Naive B cell (primary cell): ENCODE measurements around the gene XPOT. TPM values are rescaled to one million over a fixed set of nuclear protein-coding genes. Genes with fewer than 3 reads are reported as not detected.

Experiments
- ATAC-seq, 2 donors: fragments of 150-1000 bp; cut with Tn5 transposase; 2 replicates each; pipeline ENCODE4 v1.10.0; 2021; ENCODE audit warnings: low read depth in 2 of 2, mild to moderate bottlenecking in 2 of 2, moderate library complexity in 2 of 2
- DNase-seq: peaks from one replicate; pipeline ENCODE4 v3.0.0; 2022
- H3K27ac Mint-ChIP-seq, 6 donors: one replicate each; pipeline ENCODE4 v1.8.0; 2020 to 2022; ENCODE audit warnings: mild to moderate bottlenecking in 6 of 6, mixed read lengths in 6 of 6, moderate library complexity in 5 of 6, inconsistent platforms in 2 of 6
- H3K27me3 Mint-ChIP-seq, 3 donors: one replicate each; pipeline ENCODE4 v1.8.0; 2021 to 2022; ENCODE audit warnings: mixed read lengths in 3 of 3, mild to moderate bottlenecking in 1 of 3
- H3K36me3 Mint-ChIP-seq, 2 donors: one replicate each; pipeline ENCODE4 v1.8.0; 2020 to 2022; ENCODE audit warnings: mixed read lengths in 2 of 2, inconsistent platforms in 1 of 2, mild to moderate bottlenecking in 1 of 2
- H3K4me1 Mint-ChIP-seq, 3 donors: one replicate each; pipeline ENCODE4 v1.8.0; 2020 to 2022; ENCODE audit warnings: mixed read lengths in 3 of 3, inconsistent platforms in 1 of 3, mild to moderate bottlenecking in 1 of 3, moderate library complexity in 1 of 3
- H3K4me3 Mint-ChIP-seq, 8 donors: one replicate each; pipeline ENCODE4 v1.8.0; 2020 to 2022; ENCODE audit warnings: mild to moderate bottlenecking in 8 of 8, mixed read lengths in 8 of 8, moderate library complexity in 8 of 8, inconsistent platforms in 2 of 8
- H3K9me3 Mint-ChIP-seq, 7 donors: one replicate each; pipeline ENCODE4 v1.8.0; 2020 to 2022; ENCODE audit warnings: mixed read lengths in 7 of 7, mild to moderate bottlenecking in 5 of 7, inconsistent platforms in 2 of 7, moderate library complexity in 1 of 7
- polyA plus RNA-seq, 6 donors: library from polyadenylated mRNA; unstranded; fragments of 300-500 nt; fragmentation: Illumina TruSeq; gene quantifications; one replicate each; pipeline ENCODE4 v1.2.3, GENCODE V29; 2021; ENCODE audit warnings: low read depth in 6 of 6

Gene XPOT
- polyA plus RNA-seq, 6 donors from 2014 or later, result 15.9 to 27.9 (median 22.4) TPM

DNA sequence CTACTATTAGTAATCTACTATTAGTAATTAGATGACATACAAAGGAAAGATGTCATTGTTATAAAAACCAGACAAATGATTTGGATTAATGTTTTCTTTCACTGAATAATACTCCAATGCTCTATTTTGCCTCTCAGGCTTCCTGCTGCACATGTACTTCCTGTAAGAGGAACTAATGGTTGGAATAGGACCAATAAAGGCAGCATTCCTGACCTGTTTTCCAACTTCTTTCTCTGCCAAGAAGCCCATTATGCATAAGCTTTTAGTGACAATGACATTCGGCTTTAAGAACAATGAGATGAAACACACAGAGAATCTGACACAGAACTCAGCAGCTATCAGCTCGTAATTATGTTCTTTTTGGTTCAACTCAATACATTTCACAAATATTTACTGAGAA lies 8.5 kb upstream of the XPOT start:
- peaks cover 21 to 43% (median 36%) of the 10 kb centered on the region in 3 donors for H3K27me3 Mint-ChIP-seq
- no peak overlapping the region for H3K27ac Mint-ChIP-seq
- ATAC-seq, result no peak
- peaks cover 0 to 8% (median 2%) of the 10 kb centered on the region in 3 donors for H3K4me1 Mint-ChIP-seq
- no peak overlapping the region for H3K4me3 Mint-ChIP-seq
- no peaks in the 10 kb centered on the region for H3K36me3 Mint-ChIP-seq
- no peaks in the 10 kb centered on the region for H3K9me3 Mint-ChIP-seq
- no peak for DNase-seq

- peaks cover 0 to 8% (median 5%) of the 10 kb centered on the region in 3 donors for H3K4me1 Mint-ChIP-seq
- DNase-seq, result no peak
- peaks cover 0 to 2% (median 0%) of the 10 kb centered on the region in 7 donors for H3K9me3 Mint-ChIP-seq
- no peaks in the 10 kb centered on the region for H3K36me3 Mint-ChIP-seq
- peak overlapping the region in 1 of 8 donors; percentile 54 for H3K4me3 Mint-ChIP-seq
- H3K27ac Mint-ChIP-seq, result no peak overlapping the region
- H3K27me3 Mint-ChIP-seq, result peaks cover 9 to 12% (median 10%) of the 10 kb centered on the region in 3 donors
- no peak for ATAC-seq
Measured at GRCh38 chr12:64400041-64400440, 4.2 kb upstream of the XPOT start.

GRCh38 chr12:64402181-64402580 lies 2.0 kb upstream of the XPOT start:
- H3K27ac Mint-ChIP-seq, result no peak overlapping the region
- H3K9me3 Mint-ChIP-seq, result peaks cover 0 to 2% (median 0%) of the 10 kb centered on the region in 7 donors
- H3K4me3 Mint-ChIP-seq, result peak overlapping the region in 2 of 8 donors; percentile 26 to 98
- peaks cover 0 to 18% (median 10%) of the 10 kb centered on the region in 3 donors for H3K4me1 Mint-ChIP-seq
- no peak for DNase-seq
- peaks cover 9 to 12% (median 10%) of the 10 kb centered on the region in 3 donors for H3K27me3 Mint-ChIP-seq
- no peaks in the 10 kb centered on the region for H3K36me3 Mint-ChIP-seq
- no peak for ATAC-seq

DNA sequence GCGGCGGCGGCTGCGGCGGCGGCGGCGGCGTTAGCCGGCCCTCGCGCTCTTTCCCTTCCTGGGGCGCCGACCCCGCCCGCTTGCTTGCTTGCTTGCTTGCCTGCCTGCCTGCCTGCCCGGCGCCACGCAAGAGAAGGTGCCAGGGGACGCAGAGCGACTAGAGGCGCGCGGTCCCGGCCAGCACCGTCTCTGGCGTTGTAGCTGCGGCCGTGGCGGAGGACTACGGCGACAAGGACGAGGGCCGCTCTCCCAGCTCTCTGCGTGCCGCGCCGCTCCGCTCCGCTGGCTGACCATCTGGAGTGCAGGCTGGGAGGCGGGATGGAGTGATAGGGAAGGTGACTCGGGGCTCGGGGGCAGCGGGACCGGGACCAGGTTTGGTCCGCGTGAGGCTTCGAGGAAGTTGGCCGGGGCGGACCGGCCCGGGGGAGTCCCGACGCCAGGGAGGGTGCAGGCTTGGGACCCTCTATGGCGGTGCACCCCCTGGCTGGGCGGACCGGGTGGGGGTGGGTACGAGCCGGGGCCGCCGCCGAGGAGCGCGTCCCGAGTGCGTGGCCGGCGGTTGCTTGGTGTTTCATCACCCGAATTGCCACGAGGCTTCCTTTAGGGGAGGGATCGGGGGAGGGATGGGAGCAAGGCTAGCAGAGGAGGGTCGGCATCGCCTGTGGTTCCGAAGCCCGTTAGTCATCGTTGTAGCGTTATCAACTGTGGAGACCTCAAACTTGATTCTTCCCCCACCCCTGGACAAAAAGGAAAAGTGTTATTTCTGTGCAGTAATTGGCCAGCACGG lies 471 bp downstream of the XPOT start:
- ATAC-seq, result peak; percentile 1 to 4
- Mint-ChIP-seq H3K27ac (peak overlapping the region; percentile 85 to 97 (median 92)), H3K9me3 (peaks cover 0 to 2% (median 0%) of the 10 kb centered on the region in 7 donors), H3K4me1 (peaks cover 0 to 18% (median 15%) of the 10 kb centered on the region in 3 donors), H3K36me3 (no peaks in the 10 kb centered on the region), H3K27me3 (peaks cover 0 to 9% (median 8%) of the 10 kb centered on the region in 3 donors), H3K4me3 (peak overlapping the region; percentile 95 to 99 (median 96))
- DNase-seq, result no peak

DNA sequence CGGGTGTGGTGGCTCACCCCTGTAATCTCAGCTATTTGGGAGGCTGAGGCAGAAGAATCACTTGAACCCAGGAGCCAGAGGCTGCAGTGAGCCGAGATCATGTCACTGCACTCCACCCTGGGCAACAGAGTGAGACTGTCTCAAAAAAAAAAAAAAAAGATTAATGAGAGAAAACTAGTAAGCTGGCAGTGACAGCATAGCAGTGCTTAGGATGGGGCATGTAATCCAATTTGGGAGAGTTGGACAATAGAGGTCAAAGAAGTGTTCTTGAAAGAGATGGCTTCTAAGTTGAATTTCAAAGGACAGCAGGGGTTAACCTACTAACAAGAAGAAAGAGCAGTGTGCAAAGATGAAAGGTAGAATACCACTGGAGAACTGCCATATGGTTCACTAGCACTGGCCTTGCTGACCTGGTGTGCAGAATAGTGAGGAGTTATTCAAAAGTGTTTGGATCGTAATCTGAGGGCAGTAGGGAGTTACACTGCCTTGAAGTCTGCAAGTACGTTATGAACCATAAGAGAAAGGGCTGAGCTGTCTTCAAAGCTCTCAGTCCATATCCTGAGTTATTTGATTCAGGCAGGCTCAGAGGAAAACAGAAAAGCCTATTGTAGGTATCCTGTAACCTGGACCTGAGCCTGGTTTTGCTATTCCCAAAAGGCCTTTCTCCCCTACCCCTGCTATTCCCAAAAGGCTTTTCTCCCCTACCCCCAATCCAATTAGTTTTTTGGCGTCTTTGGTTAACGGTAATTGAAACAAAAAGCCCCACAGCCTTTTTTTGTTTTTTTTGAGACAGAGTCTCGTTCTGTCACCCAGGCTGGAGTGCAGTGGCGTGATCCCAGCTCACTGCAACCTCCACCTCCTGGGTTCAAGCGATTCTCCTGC lies 3.4 kb downstream of the XPOT start:
- peaks cover 0 to 7% of the 10 kb centered on the region in 2 donors for H3K36me3 Mint-ChIP-seq
- H3K9me3 Mint-ChIP-seq, result peaks cover 0 to 2% (median 0%) of the 10 kb centered on the region in 7 donors
- H3K4me1 Mint-ChIP-seq, result peaks cover 0 to 18% (median 15%) of the 10 kb centered on the region in 3 donors
- H3K4me3 Mint-ChIP-seq, result peak overlapping the region in 2 of 8 donors; percentile 47 to 98
- DNase-seq (no peak), ATAC-seq (no peak)
- H3K27me3 Mint-ChIP-seq, result no peaks in the 10 kb centered on the region
- H3K27ac Mint-ChIP-seq, result peak overlapping the region in 1 of 6 donors; percentile 18

- Mint-ChIP-seq H3K4me1 (peaks cover 0 to 5% (median 0%) of the 10 kb centered on the region in 3 donors), H3K36me3 (peaks cover 1 to 15% of the 10 kb centered on the region in 2 donors), H3K4me3 (no peak overlapping the region), H3K27me3 (no peaks in the 10 kb centered on the region), H3K9me3 (no peaks in the 10 kb centered on the region), H3K27ac (no peak overlapping the region)
- ATAC-seq, result no peak
- DNase-seq, result no peak
Measured at GRCh38 chr12:64411427-64411826, 7.2 kb downstream of the XPOT start.

DNA sequence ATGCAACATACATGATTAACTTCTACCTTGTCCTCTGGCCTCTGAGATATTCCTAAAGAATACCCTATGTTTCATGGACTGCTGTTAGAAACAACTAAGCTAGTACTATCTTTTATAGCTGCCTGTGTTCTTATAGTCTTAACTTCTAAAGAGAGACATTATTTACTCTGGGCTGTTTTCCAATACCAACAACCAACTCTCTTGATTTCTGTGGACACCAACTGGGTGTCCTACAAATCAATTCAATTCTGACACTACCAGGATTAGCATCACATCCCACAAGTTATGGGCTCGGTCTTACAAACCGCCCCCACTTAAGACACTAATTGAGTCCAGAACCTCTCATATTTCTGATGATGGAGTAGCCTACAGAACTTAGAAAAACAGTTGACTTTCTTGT lies 8.3 kb downstream of the XPOT start:
- peaks cover 0 to 2% (median 0%) of the 10 kb centered on the region in 3 donors for H3K4me1 Mint-ChIP-seq
- H3K4me3 Mint-ChIP-seq, result no peak overlapping the region
- H3K36me3 Mint-ChIP-seq, result peaks cover 6 to 19% of the 10 kb centered on the region in 2 donors
- H3K27me3 Mint-ChIP-seq, result no peaks in the 10 kb centered on the region
- no peaks in the 10 kb centered on the region for H3K9me3 Mint-ChIP-seq
- H3K27ac Mint-ChIP-seq, result no peak overlapping the region
- DNase-seq (no peak), ATAC-seq (no peak)

GRCh38 chr12:64413884-64414283 lies 9.7 kb downstream of the XPOT start:
- H3K36me3 Mint-ChIP-seq, result peaks cover 14 to 19% of the 10 kb centered on the region in 2 donors

GRCh38 chr12:64418209-64418608 lies 14.0 kb downstream of the XPOT start:
- no peaks in the 10 kb centered on the region for H3K4me1 Mint-ChIP-seq
- H3K27ac Mint-ChIP-seq, result no peak overlapping the region
- H3K4me3 Mint-ChIP-seq, result no peak overlapping the region
- no peaks in the 10 kb centered on the region for H3K27me3 Mint-ChIP-seq
- no peaks in the 10 kb centered on the region for H3K9me3 Mint-ChIP-seq
- DNase-seq (no peak), ATAC-seq (no peak)
- H3K36me3 Mint-ChIP-seq, result peaks cover 18 to 32% of the 10 kb centered on the region in 2 donors

More at GRCh38 chr12:64413884-64414283, 9.7 kb downstream of the XPOT start:
- Mint-ChIP-seq H3K9me3 (no peaks in the 10 kb centered on the region), H3K27me3 (no peaks in the 10 kb centered on the region), H3K4me1 (no peaks in the 10 kb centered on the region), H3K4me3 (no peak overlapping the region), H3K27ac (no peak overlapping the region)
- DNase-seq (no peak), ATAC-seq (no peak)

GRCh38 chr12:64419696-64420095 lies 15.5 kb downstream of the XPOT start:
- Mint-ChIP-seq H3K27ac (no peak overlapping the region), H3K4me3 (no peak overlapping the region), H3K4me1 (no peaks in the 10 kb centered on the region), H3K27me3 (no peaks in the 10 kb centered on the region), H3K36me3 (peaks cover 18 to 32% of the 10 kb centered on the region in 2 donors), H3K9me3 (no peaks in the 10 kb centered on the region)
- DNase-seq (no peak), ATAC-seq (no peak)

- Mint-ChIP-seq H3K27me3 (no peaks in the 10 kb centered on the region), H3K4me1 (no peaks in the 10 kb centered on the region), H3K27ac (no peak overlapping the region), H3K9me3 (no peaks in the 10 kb centered on the region), H3K4me3 (no peak overlapping the region), H3K36me3 (peaks cover 5 to 36% of the 10 kb centered on the region in 2 donors)
- DNase-seq (no peak), ATAC-seq (no peak)
Measured at GRCh38 chr12:64427988-64428387, 23.8 kb downstream of the XPOT start.

- no peak for DNase-seq
- no peak overlapping the region for H3K4me3 Mint-ChIP-seq
- no peaks in the 10 kb centered on the region for H3K27me3 Mint-ChIP-seq
- no peak overlapping the region for H3K27ac Mint-ChIP-seq
- no peaks in the 10 kb centered on the region for H3K9me3 Mint-ChIP-seq
- no peak for ATAC-seq
- no peaks in the 10 kb centered on the region for H3K4me1 Mint-ChIP-seq
- H3K36me3 Mint-ChIP-seq, result peaks cover 5 to 36% of the 10 kb centered on the region in 2 donors
Measured at GRCh38 chr12:64428956-64429355, 24.8 kb downstream of the XPOT start.

- Mint-ChIP-seq H3K9me3 (no peaks in the 10 kb centered on the region), H3K27me3 (no peaks in the 10 kb centered on the region), H3K4me1 (no peaks in the 10 kb centered on the region), H3K4me3 (no peak overlapping the region), H3K36me3 (peaks cover 5 to 43% of the 10 kb centered on the region in 2 donors), H3K27ac (peak overlapping the region in 1 of 6 donors; percentile 7)
- no peak for DNase-seq
- no peak for ATAC-seq
Measured at GRCh38 chr12:64430886-64431285, 26.7 kb downstream of the XPOT start.
